H54 (cell line): Measurements from ENCODE around the gene ZMYND12.

ENCODE experiments used
- DNase-seq: peaks from one replicate; pipeline ENCODE4 v3.0.0; 2011; ENCODE audit warnings: low spot score, mixed read lengths; ENCODE audit not compliant: insufficient read length
- FAIRE-seq: peaks from 3 replicates; lab custom pipeline; 2011; peaks lifted over from hg19 to GRCh38; lab: Jason Lieb, UNC
- POLR2A ChIP-seq: IDR thresholded peaks from 2 replicates; pipeline ENCODE4 v1.6.1; 2011; ENCODE audit warnings: low read depth, mild to moderate bottlenecking, low read length

ZMYND12 gene

GRCh38 chr1:42462828-42463763 is 7.3 kb upstream of the ZMYND12 start, which contains the start of gene CCDC30:
CCDC30 (plus strand) TSS chr1:42463286; CDS start chr1:42480552, 17,266 bp downstream.
- peak; percentile 30 for TF ChIP-seq POLR2A
- FAIRE-seq (peak; percentile 100), DNase-seq (peak; percentile 96)

DNA sequence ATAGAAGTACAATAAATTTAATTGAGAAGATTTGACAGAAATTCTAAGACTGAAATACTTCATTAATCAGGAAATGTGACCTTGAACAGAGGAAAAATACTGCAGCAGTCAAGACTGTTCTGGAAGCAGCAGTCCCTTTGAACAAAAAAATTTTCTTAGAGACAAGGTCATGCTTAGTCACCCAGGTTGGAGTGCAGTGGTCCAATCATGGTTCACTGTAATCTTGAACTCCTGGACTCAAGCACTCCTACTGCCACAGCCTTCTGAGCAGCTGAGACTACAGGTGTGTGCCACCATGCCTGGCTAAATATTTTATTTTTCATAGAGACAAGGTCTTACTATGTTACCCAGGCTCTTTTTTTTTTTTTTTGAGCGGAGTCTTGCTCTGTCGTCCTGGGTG is 5.4 kb upstream of the ZMYND12 start:
- no peak for TF ChIP-seq POLR2A
- FAIRE-seq (no peak), DNase-seq (no peak)

GRCh38 chr1:42456754-42457089 is 900 bp upstream of the ZMYND12 start:
- no peak for TF ChIP-seq POLR2A
- no peak for FAIRE-seq
- DNase-seq = peak; percentile 37

GRCh38 chr1:42454403-42454802 is 1.4 kb downstream of the ZMYND12 start:
- DNase-seq = no peak
- no peak for FAIRE-seq
- TF ChIP-seq POLR2A = no peak

GRCh38 chr1:42453386-42453785 is 2.4 kb downstream of the ZMYND12 start:
- no peak for FAIRE-seq
- no peak for DNase-seq
- no peak for TF ChIP-seq POLR2A

DNA sequence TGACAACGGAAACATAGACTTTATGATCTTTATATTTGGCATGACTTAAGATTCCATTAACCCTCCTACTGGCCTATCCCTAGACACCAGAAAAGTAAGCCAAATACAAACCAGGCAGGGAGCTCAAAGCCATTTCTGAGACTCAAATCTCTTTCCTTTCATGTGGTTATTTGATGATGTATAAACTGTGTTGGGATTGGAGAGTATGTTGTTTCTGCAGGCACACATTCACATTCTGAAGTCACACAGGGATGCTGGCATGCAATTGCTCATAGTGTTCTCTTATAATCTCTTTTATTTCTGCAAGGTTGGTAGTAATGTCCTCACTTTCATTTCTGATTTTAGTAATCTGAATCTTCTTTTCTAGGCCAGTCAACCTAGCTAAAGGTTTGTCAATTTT is 5.8 kb downstream of the ZMYND12 start:
- DNase-seq = no peak
- no peak for FAIRE-seq
- TF ChIP-seq POLR2A = no peak

DNA sequence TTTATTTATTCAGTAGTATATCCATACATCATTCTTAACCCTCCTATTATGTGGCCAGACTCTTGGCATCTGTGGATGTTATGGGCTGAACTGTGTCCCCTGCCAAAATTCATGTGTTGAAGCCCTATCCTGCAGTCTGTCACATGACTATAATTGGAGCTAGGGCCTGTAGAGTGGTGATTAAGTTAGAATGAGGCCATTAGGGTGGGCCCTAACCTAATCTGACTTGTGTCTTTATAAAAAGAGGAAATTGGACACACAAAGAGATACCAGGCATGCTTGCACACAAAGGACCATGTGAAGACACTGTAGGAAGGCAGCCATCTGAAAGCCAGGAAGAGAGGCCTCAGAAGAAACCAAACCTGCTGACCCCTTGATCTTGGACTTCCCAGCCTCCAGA is 6.6 kb downstream of the ZMYND12 start:
- DNase-seq = no peak
- TF ChIP-seq POLR2A = no peak
- FAIRE-seq = no peak

DNA sequence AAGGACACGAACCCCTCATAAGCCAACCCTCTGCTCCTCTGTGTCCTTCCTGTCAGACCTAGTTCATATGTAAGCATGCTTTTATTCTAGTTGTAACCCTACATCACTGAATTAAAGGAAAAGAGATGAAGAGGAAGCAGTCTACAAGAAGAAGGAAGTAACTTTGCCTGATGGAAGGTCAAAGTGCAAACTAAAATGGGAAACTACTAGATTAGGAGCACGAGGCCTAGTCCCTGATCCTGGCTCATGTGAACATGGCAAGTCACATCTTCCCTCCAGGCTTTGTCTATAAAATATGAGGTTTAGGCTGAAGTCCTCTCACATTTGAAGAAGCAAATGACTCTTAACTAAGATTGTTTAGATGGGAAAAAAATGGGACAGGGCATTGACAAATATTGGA is 13.2 kb downstream of the ZMYND12 start:
- FAIRE-seq (no peak), DNase-seq (no peak)
- TF ChIP-seq POLR2A = no peak

DNA sequence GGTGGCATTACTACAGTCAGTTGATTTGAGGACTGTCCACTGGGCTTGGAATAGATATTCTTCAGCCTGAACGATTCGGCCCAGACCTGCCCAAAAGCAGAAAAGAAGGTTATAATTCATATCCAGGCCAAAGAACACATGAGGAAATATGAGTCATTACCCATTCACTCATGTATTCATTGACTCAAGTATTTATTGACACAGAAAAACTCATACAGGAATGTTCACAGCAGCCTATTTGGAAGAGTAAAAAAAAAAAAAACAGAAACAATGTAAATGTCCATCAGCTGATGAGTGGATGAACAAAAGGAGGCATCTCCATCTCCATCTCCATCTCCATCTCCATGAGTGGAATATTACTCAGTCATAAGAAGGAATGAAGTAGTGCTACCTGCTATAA is 15.9 kb downstream of the ZMYND12 start:
- peak; percentile 85 for FAIRE-seq
- peak; percentile 49 for DNase-seq
- no peak for TF ChIP-seq POLR2A

DNA sequence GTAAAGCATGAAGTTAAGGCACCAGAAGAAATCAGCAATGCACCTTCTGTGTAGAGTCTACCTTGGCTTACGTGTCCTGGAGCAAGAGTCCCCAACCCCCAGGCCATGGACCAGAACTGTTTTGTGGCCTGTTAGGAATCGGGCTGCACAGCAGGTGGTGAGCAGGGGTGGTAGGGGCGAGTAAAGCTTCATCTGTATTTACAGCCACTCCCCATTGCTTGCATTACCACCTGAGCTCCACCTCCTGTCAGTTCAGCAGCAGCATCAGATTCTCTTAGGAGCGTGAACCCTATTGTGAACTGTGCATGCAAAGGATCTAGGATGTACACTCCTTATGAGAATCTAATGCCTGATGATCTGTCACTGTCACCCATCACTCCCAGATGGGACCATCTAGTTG is 21.5 kb downstream of the ZMYND12 start:
- FAIRE-seq (no peak), DNase-seq (no peak)
- TF ChIP-seq POLR2A = no peak

GRCh38 chr1:42433369-42433768 is 22.5 kb downstream of the ZMYND12 start:
- no peak for TF ChIP-seq POLR2A
- no peak for FAIRE-seq
- DNase-seq = no peak

- FAIRE-seq (no peak), DNase-seq (no peak)
- no peak for TF ChIP-seq POLR2A
These were observed 23.1 kb downstream of the ZMYND12 start for GRCh38 chr1:42432714-42433113.

GRCh38 chr1:42431514-42431913 is 24.3 kb downstream of the ZMYND12 start:
- no peak for TF ChIP-seq POLR2A
- no peak for DNase-seq
- FAIRE-seq = no peak

- FAIRE-seq (no peak), DNase-seq (no peak)
- TF ChIP-seq POLR2A = no peak
These were observed 25.3 kb downstream of the ZMYND12 start for GRCh38 chr1:42430286-42431135.
